Measurements from ENCODE around the gene TFPT.

DNA sequence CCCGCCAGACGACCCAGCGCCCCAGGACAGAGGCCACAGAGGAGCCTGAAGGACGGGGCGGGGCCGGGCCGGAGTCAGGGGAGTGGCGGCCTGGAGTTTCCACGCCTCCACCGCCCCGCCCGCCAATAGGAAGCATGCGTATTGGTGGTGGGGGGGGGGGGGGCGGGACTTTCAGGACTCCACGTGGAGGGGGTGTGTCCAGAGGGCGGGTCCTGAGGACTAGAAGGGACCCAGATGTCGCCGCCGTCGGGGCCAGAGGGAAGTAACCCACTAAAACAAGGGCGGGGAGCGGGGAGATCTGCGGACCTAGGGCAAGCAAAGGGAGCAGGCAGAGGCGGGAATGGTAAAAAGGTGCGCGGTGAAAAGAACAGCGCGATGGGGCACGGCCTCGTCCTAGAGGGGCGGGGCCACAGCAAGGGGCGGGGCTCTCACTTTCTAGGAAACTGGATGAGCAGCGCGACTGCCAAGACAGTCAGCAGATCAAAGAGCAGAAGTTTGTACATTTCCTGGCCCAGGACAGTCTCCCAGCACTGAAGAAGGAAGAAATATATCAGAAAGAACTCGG is 46.9 kb upstream of the TFPT start:
- TF ChIP-seq ELF4 (IDR thresholded peaks at IDR 0.05), result no peak
- TF ChIP-seq BHLHE40 (IDR thresholded peaks at IDR 0.05; ENCODE audit: borderline replicate concordance), result no peak
- no peak for TF ChIP-seq LEF1 (IDR thresholded peaks at IDR 0.05; ENCODE audit: borderline replicate concordance)
- TF ChIP-seq ARNT (IDR thresholded peaks at IDR 0.05), result no peak
- TF ChIP-seq NFRKB (IDR thresholded peaks at IDR 0.05), result no peak
- no peak for TF ChIP-seq FOXM1 (IDR thresholded peaks at IDR 0.05; ENCODE audit: borderline replicate concordance)
- TF ChIP-seq TARDBP (IDR thresholded peaks at IDR 0.05), result no peak
- TF ChIP-seq SUZ12 (IDR thresholded peaks at IDR 0.05), result no peak
- TF ChIP-seq FOXA1 (IDR thresholded peaks at IDR 0.05), result no peak
- TF ChIP-seq PKNOX1 (IDR thresholded peaks at IDR 0.05), result no peak
- TF ChIP-seq L3MBTL2 (conservative IDR thresholded peaks at IDR 0.05), result no peak
- TF ChIP-seq ZNF384 (IDR thresholded peaks at IDR 0.05), result no peak
- TF ChIP-seq FOXK2 (IDR thresholded peaks at IDR 0.05), result no peak
